Hepatocyte (in vitro differentiated cells): ENCODE data around the gene FOSL2. TPM values are rescaled to one million over a fixed set of nuclear protein-coding genes. Genes with fewer than 3 reads are reported as not detected.

ENCODE experiments used
- DNase-seq: peaks from one replicate; pipeline ENCODE4 v3.0.0-alpha.2; 2016; ENCODE audit warnings: low spot score
- H2AFZ ChIP-seq: fragments of 200-600 bp; sonication (generic); 2 replicates; pipeline ENCODE4 v1.6.0; 2016; ENCODE audit warnings: antibody characterized with exemption, mild to moderate bottlenecking
- H3K27ac ChIP-seq: fragments of 200-600 bp; sonication (generic); 2 replicates; pipeline ENCODE4 v1.5.1; 2016; ENCODE audit warnings: mild to moderate bottlenecking
- H3K27me3 ChIP-seq: fragments of 200-600 bp; sonication (generic); 2 replicates; pipeline ENCODE4 v1.6.1; 2016
- H3K36me3 ChIP-seq: fragments of 200-600 bp; sonication (generic); replicated peaks from 2 replicates; pipeline ENCODE4 v1.5.1; 2016; ENCODE audit warnings: low read depth; ENCODE audit not compliant: insufficient read depth
- H3K4me1 ChIP-seq: fragments of 200-600 bp; sonication (generic); 2 replicates; pipeline ENCODE4 v1.5.1; 2016; ENCODE audit warnings: mild to moderate bottlenecking, moderate library complexity; ENCODE audit not compliant: insufficient read depth
- H3K4me2 ChIP-seq: fragments of 200-600 bp; sonication (generic); 2 replicates; pipeline ENCODE4 v1.6.0; 2016
- H3K4me3 ChIP-seq: fragments of 200-600 bp; sonication (generic); 2 replicates; pipeline ENCODE4 v1.5.1; 2016; ENCODE audit warnings: mild to moderate bottlenecking
- H3K79me2 ChIP-seq: fragments of 200-600 bp; sonication (generic); 2 replicates; pipeline ENCODE4 v1.6.0; 2017; ENCODE audit warnings: mild to moderate bottlenecking
- H3K9me2 ChIP-seq: fragments of 200-600 bp; sonication (generic); replicated peaks from 2 replicates; pipeline ENCODE4 v1.6.0; 2017; ENCODE audit warnings: mild to moderate bottlenecking; ENCODE audit not compliant: insufficient read depth
- H3K9me3 ChIP-seq: fragments of 200-600 bp; sonication (generic); 2 replicates; pipeline ENCODE4 v1.5.1; 2016; ENCODE audit warnings: low read depth, mild to moderate bottlenecking
- H4K20me1 ChIP-seq: fragments of 200-600 bp; sonication (generic); 2 replicates; pipeline ENCODE4 v1.6.0; 2016; ENCODE audit warnings: mild to moderate bottlenecking; ENCODE audit not compliant: insufficient read depth, poor library complexity, severe bottlenecking
- CTCF ChIP-seq: fragments of 200-600 bp; sonication (generic); IDR thresholded peaks from 2 replicates; pipeline ENCODE4 v1.5.1; 2016; ENCODE audit warnings: antibody characterized with exemption, mild to moderate bottlenecking; ENCODE audit not compliant: poor library complexity
- EZH2 ChIP-seq: fragments of 200-600 bp; sonication (generic); IDR thresholded peaks from 2 replicates; pipeline ENCODE4 v1.6.1; 2016; ENCODE audit warnings: antibody characterized with exemption, mild to moderate bottlenecking, borderline replicate concordance
- EZH2phosphoT487 ChIP-seq: fragments of 200-600 bp; sonication (generic); IDR thresholded peaks from one replicate; pipeline ENCODE4 v1.6.1; 2018; ENCODE audit warnings: antibody characterized with exemption, mild to moderate bottlenecking, low read depth, moderate library complexity; ENCODE audit not compliant: unreplicated experiment, severe bottlenecking
- WGBS: methylation state at CpG from one replicate; pipeline ENCODE4 v1.1.6; 2016; ENCODE audit warnings: low lambda C conversion rate; ENCODE audit errors: missing lambda C conversion rate; 5-methylcytosine and 5-hydroxymethylcytosine counted together
- polyA plus RNA-seq: library from polyadenylated mRNA; unstranded; fragments of >200 nt; fragmentation: Nextera tagmentation; extraction: Ambion mirVana; gene quantifications from 2 replicates; pipeline ENCODE4 v1.2.1, GENCODE V29; 2016
- total RNA-seq: library from RNA; depleted of rRNA; stranded (reverse); fragments of >200 nt; gene quantifications from 2 replicates; pipeline ENCODE4 v1.2.3, GENCODE V29; 2014

FOSL2 gene
- total and polyA plus RNA-seq, 2 experiments from 2014 or later: 91.1 to 148 TPM

DNA sequence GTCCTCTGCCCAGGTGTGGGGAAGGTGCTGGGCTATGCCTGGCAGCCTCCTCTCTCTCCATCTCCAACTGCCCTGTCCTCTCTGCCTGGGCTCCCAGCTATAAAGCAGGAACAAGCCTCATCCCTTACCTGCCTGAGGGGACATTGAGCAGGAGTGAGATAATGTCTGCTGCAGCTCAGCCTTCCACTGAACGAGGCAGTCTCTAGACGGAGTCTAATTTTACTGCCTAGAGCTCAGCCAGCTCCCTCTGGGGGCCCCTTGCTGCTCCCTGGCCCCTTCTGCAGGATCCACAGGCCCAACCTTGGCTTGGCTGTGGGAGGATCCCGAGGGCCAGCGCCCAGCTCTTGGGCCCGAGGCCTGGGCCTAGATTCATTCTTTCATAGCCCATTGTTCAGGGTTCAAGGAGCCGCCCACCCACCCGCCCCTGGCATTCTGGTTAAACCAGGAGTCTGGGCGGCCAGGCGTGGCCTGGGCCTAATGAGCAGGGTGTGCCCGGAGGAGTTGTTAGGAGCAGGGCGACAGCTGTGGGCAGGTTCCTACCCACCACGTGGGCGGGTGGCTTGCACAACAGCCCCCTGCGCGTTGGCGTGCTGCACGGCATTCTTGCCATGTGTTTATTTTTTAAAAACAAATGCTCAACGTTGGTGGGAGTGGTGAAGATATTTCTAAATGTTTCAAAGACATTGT is 44.6 kb downstream of the FOSL2 start:
- Histone ChIP-seq H3K27me3 (no peaks in the 10 kb centered on the region), H4K20me1 (no peaks in the 10 kb centered on the region), H3K4me1 (peaks cover 21% of the 10 kb centered on the region), H3K36me3 (no peaks in the 10 kb centered on the region), H3K4me2 (no peak overlapping the region), H3K9me3 (peaks cover 7% of the 10 kb centered on the region), H3K4me3 (no peak overlapping the region), H2AFZ (no peak overlapping the region), H3K79me2 (no peaks in the 10 kb centered on the region), H3K9me2 (no peaks in the 10 kb centered on the region), H3K27ac (peak overlapping the region; percentile 92)
- no peak for TF ChIP-seq CTCF
- TF ChIP-seq EZH2: no peak
- TF ChIP-seq EZH2phosphoT487: no peak
- WGBS: 85% methylated on average over 14 of the region's 18 CpGs
- DNase-seq: no peak

DNA sequence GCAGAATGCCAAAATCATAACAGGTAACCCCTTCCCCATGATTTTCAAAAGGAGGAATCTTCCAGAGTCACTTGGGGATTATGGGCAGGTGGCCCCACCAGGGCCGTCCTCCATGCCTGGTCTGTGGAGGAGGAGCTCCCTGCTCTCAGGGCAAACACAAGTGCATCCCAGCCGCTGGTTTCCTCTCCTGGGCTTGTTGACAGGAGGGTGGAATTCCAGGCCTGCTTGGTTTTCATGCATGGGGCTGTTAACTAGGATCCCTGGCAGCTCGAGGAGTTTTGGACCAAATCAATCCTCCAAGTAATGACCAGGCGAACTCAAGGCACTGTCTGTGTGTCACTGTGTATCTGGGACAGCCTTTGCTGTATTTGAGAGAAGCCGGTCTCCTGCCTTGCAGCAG is 45.3 kb downstream of the FOSL2 start:
- H3K36me3 ChIP-seq: no peaks in the 10 kb centered on the region
- no peaks in the 10 kb centered on the region for H3K27me3 ChIP-seq
- no peaks in the 10 kb centered on the region for H3K79me2 ChIP-seq
- 81% methylated on average over 5 of the region's 5 CpGs for WGBS
- TF ChIP-seq EZH2phosphoT487: no peak
- TF ChIP-seq EZH2: no peak
- no peak overlapping the region for H2AFZ ChIP-seq
- no peak overlapping the region for H3K4me3 ChIP-seq
- peaks cover 21% of the 10 kb centered on the region for H3K4me1 ChIP-seq
- no peak overlapping the region for H3K4me2 ChIP-seq
- H4K20me1 ChIP-seq: no peaks in the 10 kb centered on the region
- no peaks in the 10 kb centered on the region for H3K9me2 ChIP-seq
- peaks cover 4% of the 10 kb centered on the region for H3K9me3 ChIP-seq
- no peak for DNase-seq
- no peak overlapping the region for H3K27ac ChIP-seq

DNA sequence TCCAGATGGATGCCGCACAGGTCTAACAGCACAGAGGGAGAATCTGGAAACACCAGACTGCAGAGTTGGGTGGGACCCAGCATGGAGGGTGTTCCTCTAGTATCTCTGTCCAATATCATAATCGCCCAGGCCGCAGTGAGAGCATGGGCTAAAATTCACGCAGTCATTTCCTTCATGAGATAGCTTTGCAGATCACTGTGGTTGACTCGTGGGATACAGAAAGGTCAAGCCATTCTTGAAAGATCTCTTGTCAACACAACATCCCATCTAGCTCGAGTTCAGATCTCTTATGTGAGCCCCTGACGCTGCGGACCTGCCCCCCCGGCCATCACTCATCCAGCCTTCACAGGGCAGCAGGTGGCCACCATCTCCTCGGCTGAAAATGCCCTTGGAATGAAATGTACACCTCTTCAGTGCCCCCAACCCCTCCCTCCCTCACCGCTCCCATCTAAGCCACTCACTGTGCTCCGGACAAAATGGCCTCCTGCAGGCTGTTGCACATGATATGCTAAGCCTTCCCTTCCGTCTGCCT is 45.9 kb downstream of the FOSL2 start:
- H3K4me1 ChIP-seq: peaks cover 21% of the 10 kb centered on the region
- H3K4me2 ChIP-seq: no peak overlapping the region
- no peak overlapping the region for H3K27ac ChIP-seq
- WGBS: 90% methylated on average over 13 of the region's 13 CpGs
- no peak for TF ChIP-seq CTCF
- no peak for TF ChIP-seq EZH2
- TF ChIP-seq EZH2phosphoT487: no peak
- no peaks in the 10 kb centered on the region for H3K79me2 ChIP-seq
- H3K9me2 ChIP-seq: no peaks in the 10 kb centered on the region
- H4K20me1 ChIP-seq: no peaks in the 10 kb centered on the region
- H3K9me3 ChIP-seq: no peaks in the 10 kb centered on the region
- DNase-seq: no peak
- no peak overlapping the region for H2AFZ ChIP-seq
- H3K4me3 ChIP-seq: no peak overlapping the region
- H3K27me3 ChIP-seq: no peaks in the 10 kb centered on the region
- H3K36me3 ChIP-seq: no peaks in the 10 kb centered on the region

DNA sequence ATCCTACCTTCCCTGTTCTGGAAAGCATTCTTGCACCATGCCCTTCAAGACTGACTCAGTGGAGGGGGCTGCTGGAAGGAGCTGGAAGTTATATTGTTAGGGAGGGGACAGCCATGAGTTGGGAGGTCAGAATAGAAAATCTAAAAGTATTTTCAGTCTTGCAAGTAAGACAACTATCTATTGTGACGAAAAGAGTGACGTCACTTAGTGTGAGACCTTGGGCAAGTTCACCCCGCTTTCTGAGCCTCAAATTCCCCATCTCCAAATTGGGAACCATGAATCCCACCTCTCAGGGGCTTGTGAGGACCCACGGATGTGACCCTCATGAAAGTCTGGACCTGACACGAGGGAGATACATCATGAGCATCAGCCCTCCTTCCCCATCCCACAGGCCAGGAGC is 46.5 kb downstream of the FOSL2 start:
- no peaks in the 10 kb centered on the region for H3K9me2 ChIP-seq
- no peaks in the 10 kb centered on the region for H3K27me3 ChIP-seq
- H2AFZ ChIP-seq: no peak overlapping the region
- no peak overlapping the region for H3K27ac ChIP-seq
- WGBS: 77% methylated on average over 5 of the region's 5 CpGs
- no peaks in the 10 kb centered on the region for H4K20me1 ChIP-seq
- no peak overlapping the region for H3K4me2 ChIP-seq
- H3K9me3 ChIP-seq: no peaks in the 10 kb centered on the region
- TF ChIP-seq EZH2phosphoT487: no peak
- TF ChIP-seq CTCF: no peak
- no peak for TF ChIP-seq EZH2
- H3K36me3 ChIP-seq: no peaks in the 10 kb centered on the region
- DNase-seq: no peak
- no peaks in the 10 kb centered on the region for H3K79me2 ChIP-seq
- H3K4me3 ChIP-seq: no peak overlapping the region
- H3K4me1 ChIP-seq: peaks cover 21% of the 10 kb centered on the region
